ENCODE data around the gene MESP2. TPM values are rescaled to one million over a fixed set of nuclear protein-coding genes. Genes with fewer than 3 reads are reported as not detected.

Gene MESP2
- total RNA-seq, 2 donors from 2014 or later = 0.22 to 1.3 TPM

- Mint-ChIP-seq H3K27ac (no peak overlapping the region), H3K36me3 (ENCODE audit: low read depth) (no peaks in the 10 kb centered on the region), H3K27me3 (ENCODE audit: insufficient read depth) (peaks cover 16% of the 10 kb centered on the region), H3K4me3 (no peak overlapping the region), H3K4me1 (peaks cover 12% of the 10 kb centered on the region), H3K9me3 (no peaks in the 10 kb centered on the region)
- TF ChIP-seq CTCF (conservative IDR thresholded peaks at IDR 0.05) = no peak
- Histone ChIP-seq H3K4me3 (ENCODE audit: low read length) (no peak overlapping the region), H3K27me3 (ENCODE audit: control insufficient read depth, insufficient read depth, low read length, poor library complexity, severe bottlenecking) (peaks cover 3% of the 10 kb centered on the region), H3K9me3 (ENCODE audit: control insufficient read depth, low read length) (no peaks in the 10 kb centered on the region), H3K9ac (ENCODE audit: extremely low read depth, low read length, poor library complexity, severe bottlenecking) (no peak overlapping the region), H3K4me1 (ENCODE audit: control insufficient read depth, insufficient read depth, low read length) (peaks cover 4% of the 10 kb centered on the region), H3K36me3 (ENCODE audit: control insufficient read depth, insufficient read depth, low read length) (no peaks in the 10 kb centered on the region), H3K27ac (ENCODE audit: low read depth, low read length) (no peak overlapping the region)
- DNase-seq = no peak
- WGBS, 2 experiments (ENCODE audit: insufficient coverage in 1 of 2, insufficient read length in 1 of 2) = 93 to 96% methylated on average over 5 of the region's 6 CpGs
Measured at GRCh38 chr15:89807689-89808088, 31.6 kb downstream of the MESP2 start.

- Histone ChIP-seq H3K27me3 (ENCODE audit: control insufficient read depth, insufficient read depth, low read length, poor library complexity, severe bottlenecking) (peaks cover 9% of the 10 kb centered on the region), H3K9ac (ENCODE audit: extremely low read depth, low read length, poor library complexity, severe bottlenecking) (no peak overlapping the region), H3K36me3 (ENCODE audit: control insufficient read depth, insufficient read depth, low read length) (no peaks in the 10 kb centered on the region), H3K4me3 (ENCODE audit: low read length) (no peak overlapping the region), H3K9me3 (ENCODE audit: control insufficient read depth, low read length) (no peaks in the 10 kb centered on the region), H3K27ac (ENCODE audit: low read depth, low read length) (no peak overlapping the region), H3K4me1 (ENCODE audit: control insufficient read depth, insufficient read depth, low read length) (peaks cover 4% of the 10 kb centered on the region)
- H3K27ac Mint-ChIP-seq = no peak overlapping the region
- 88 to 94% methylated on average over 8 to 10 of the region's 10 CpGs for WGBS, 2 experiments (ENCODE audit: insufficient coverage in 1 of 2, insufficient read length in 1 of 2)
- peaks cover 22% of the 10 kb centered on the region for H3K27me3 Mint-ChIP-seq (ENCODE audit: insufficient read depth)
- peaks cover 12% of the 10 kb centered on the region for H3K4me1 Mint-ChIP-seq
- no peaks in the 10 kb centered on the region for H3K9me3 Mint-ChIP-seq
- no peak overlapping the region for H3K4me3 Mint-ChIP-seq
- TF ChIP-seq CTCF (conservative IDR thresholded peaks at IDR 0.05) = no peak
- H3K36me3 Mint-ChIP-seq (ENCODE audit: low read depth) = no peaks in the 10 kb centered on the region
- no peak for DNase-seq
Measured at GRCh38 chr15:89808160-89808870, 32.2 kb downstream of the MESP2 start.

- Histone ChIP-seq H3K27me3 (ENCODE audit: control insufficient read depth, insufficient read depth, low read length, poor library complexity, severe bottlenecking) (peaks cover 18% of the 10 kb centered on the region), H3K9me3 (ENCODE audit: control insufficient read depth, low read length) (no peaks in the 10 kb centered on the region), H3K4me1 (ENCODE audit: control insufficient read depth, insufficient read depth, low read length) (peaks cover 4% of the 10 kb centered on the region), H3K36me3 (ENCODE audit: control insufficient read depth, insufficient read depth, low read length) (no peaks in the 10 kb centered on the region), H3K27ac (ENCODE audit: low read depth, low read length) (no peak overlapping the region), H3K4me3 (ENCODE audit: low read length) (no peak overlapping the region), H3K9ac (ENCODE audit: extremely low read depth, low read length, poor library complexity, severe bottlenecking) (no peak overlapping the region)
- no peak overlapping the region for H3K27ac Mint-ChIP-seq
- TF ChIP-seq CTCF (conservative IDR thresholded peaks at IDR 0.05) = no peak
- H3K36me3 Mint-ChIP-seq (ENCODE audit: low read depth) = no peaks in the 10 kb centered on the region
- WGBS, 2 experiments (ENCODE audit: insufficient coverage in 1 of 2, insufficient read length in 1 of 2) = 79 to 86% methylated on average over 7 to 8 of the region's 8 CpGs
- peaks cover 32% of the 10 kb centered on the region for H3K27me3 Mint-ChIP-seq (ENCODE audit: insufficient read depth)
- peaks cover 12% of the 10 kb centered on the region for H3K4me1 Mint-ChIP-seq
- no peaks in the 10 kb centered on the region for H3K9me3 Mint-ChIP-seq
- no peak overlapping the region for H3K4me3 Mint-ChIP-seq
- peak; percentile 50 for DNase-seq
Measured at GRCh38 chr15:89809093-89809786, 33.1 kb downstream of the MESP2 start.
